ENCODE measurements around the gene FAM53B.

Gene FAM53B

GRCh38 chr10:124696446-124697392 lies 47.5 kb downstream of the FAM53B start:
- no peak for DNase-seq (ENCODE audit: low read depth)

- DNase-seq (ENCODE audit: low read depth) = no peak
These were observed 48.9 kb downstream of the FAM53B start for GRCh38 chr10:124695259-124695658.

GRCh38 chr10:124694481-124695220 lies 49.5 kb downstream of the FAM53B start:
- DNase-seq (ENCODE audit: low read depth) = no peak

- no peak for DNase-seq (ENCODE audit: low read depth)
These were observed 50.3 kb downstream of the FAM53B start for GRCh38 chr10:124693801-124694416.

GRCh38 chr10:124693396-124693795 lies 50.8 kb downstream of the FAM53B start:
- no peak for DNase-seq (ENCODE audit: low read depth)

- DNase-seq (ENCODE audit: low read depth) = no peak
These were observed 52.1 kb downstream of the FAM53B start for GRCh38 chr10:124692100-124692446.

GRCh38 chr10:124691421-124692099 lies 52.6 kb downstream of the FAM53B start:
- no peak for DNase-seq (ENCODE audit: low read depth)

GRCh38 chr10:124691002-124691401 lies 53.2 kb downstream of the FAM53B start:
- no peak for DNase-seq (ENCODE audit: low read depth)

- DNase-seq (ENCODE audit: low read depth) = no peak
These were observed 54.2 kb downstream of the FAM53B start for GRCh38 chr10:124689911-124690498.

GRCh38 chr10:124688889-124689670 lies 55.1 kb downstream of the FAM53B start:
- DNase-seq (ENCODE audit: low read depth) = no peak

- no peak for DNase-seq (ENCODE audit: low read depth)
These were observed 55.8 kb downstream of the FAM53B start for GRCh38 chr10:124688386-124688785.

GRCh38 chr10:124686707-124687376 lies 57.3 kb downstream of the FAM53B start:
- DNase-seq (ENCODE audit: low read depth) = no peak

GRCh38 chr10:124685261-124685660 lies 58.9 kb downstream of the FAM53B start:
- DNase-seq (ENCODE audit: low read depth) = no peak

- DNase-seq (ENCODE audit: low read depth) = no peak
These were observed 60.4 kb downstream of the FAM53B start for GRCh38 chr10:124683814-124684213.

GRCh38 chr10:124681626-124682552 lies 62.3 kb downstream of the FAM53B start:
- DNase-seq (ENCODE audit: low read depth) = no peak

GRCh38 chr10:124681091-124681490 lies 63.1 kb downstream of the FAM53B start:
- DNase-seq (ENCODE audit: low read depth) = no peak

GRCh38 chr10:124680675-124681074 lies 63.5 kb downstream of the FAM53B start:
- no peak for DNase-seq (ENCODE audit: low read depth)

GRCh38 chr10:124679401-124679800 lies 64.8 kb downstream of the FAM53B start:
- no peak for DNase-seq (ENCODE audit: low read depth)

GRCh38 chr10:124678557-124679240 lies 65.5 kb downstream of the FAM53B start:
- DNase-seq (ENCODE audit: low read depth) = no peak
